ENCODE measurements around the gene B9D1.

GRCh38 chr17:19311421-19312215 lies 50.9 kb downstream of the B9D1 start:
- TF ChIP-seq POLR2A (IDR thresholded peaks at IDR 0.05): no peak
- no peak for TF ChIP-seq CTCF (IDR thresholded peaks at IDR 0.05)

Data from heart left ventricle (tissue), 13 donors.